ENCODE data around the gene CLRN3. TPM values are rescaled to one million over a fixed set of nuclear protein-coding genes. Genes with fewer than 3 reads are reported as not detected.

CLRN3 gene
- total and polyA plus RNA-seq, 7 donors = 0.03 TPM; not detected in 6

GRCh38 chr10:127851661-127852194, 41.0 kb downstream of the CLRN3 start:
- ATAC-seq = no peak
- no peak for TF ChIP-seq CTCF (IDR thresholded peaks at IDR 0.05)
- intact Hi-C loops (cut with DNase I) = loop anchor here in 1 of 2 donors (10.0 kb wide), 1 partner anchor 137 kb away; no protein-coding TSS in a partner anchor
- H3K27me3 ChIP-seq (ENCODE audit: insufficient read depth in 3 of 3, low read length in 2 of 3) = peaks cover 0 to 5% (median 4%) of the 10 kb centered on the region in 3 donors
- H3K27ac ChIP-seq = no peak overlapping the region
- no peak overlapping the region for H3K4me3 ChIP-seq
- H3K9me3 ChIP-seq = no peaks in the 10 kb centered on the region
- H3K36me3 ChIP-seq (ENCODE audit: insufficient read depth in 1 of 2, low read depth in 1 of 2) = no peaks in the 10 kb centered on the region
- H3K4me1 ChIP-seq = no peaks in the 10 kb centered on the region
- DNase-seq = no peak
- WGBS, 3 donors = 66 to 78% (median 74%) methylated on average over 14 of the region's 14 CpGs

DNA sequence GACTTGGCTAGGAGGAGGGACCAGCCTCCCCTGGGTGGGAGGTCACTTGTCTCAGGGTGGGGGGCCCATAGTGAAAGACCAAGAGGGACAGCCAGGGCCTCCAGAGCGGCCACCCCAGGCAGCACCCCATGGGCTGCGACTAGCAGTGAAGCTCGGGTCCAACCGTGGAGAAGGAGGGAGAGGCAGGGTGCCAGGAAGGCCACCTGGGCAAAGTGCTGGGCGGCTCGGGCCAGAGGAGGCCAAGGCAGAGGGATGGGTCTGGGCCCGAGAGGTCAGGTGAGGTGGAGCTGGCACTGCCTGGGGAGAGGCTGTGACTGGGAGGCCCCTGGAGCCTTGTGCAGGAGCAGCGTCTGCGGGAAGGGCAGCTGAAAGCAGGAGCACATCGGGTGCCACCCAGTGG, 41.8 kb downstream of the CLRN3 start:
- DNase-seq = no peak
- no peak for ATAC-seq
- no peak overlapping the region for H3K4me3 ChIP-seq
- H3K9me3 ChIP-seq = no peaks in the 10 kb centered on the region
- peaks cover 0 to 5% (median 4%) of the 10 kb centered on the region in 3 donors for H3K27me3 ChIP-seq (ENCODE audit: insufficient read depth in 3 of 3, low read length in 2 of 3)
- intact Hi-C loops (cut with DNase I) = loop anchor here in 1 of 2 donors (10.0 kb wide), 1 partner anchor 136 kb away; no protein-coding TSS in a partner anchor
- no peaks in the 10 kb centered on the region for H3K4me1 ChIP-seq
- TF ChIP-seq CTCF (IDR thresholded peaks at IDR 0.05) = no peak
- no peak overlapping the region for H3K27ac ChIP-seq
- 66 to 73% (median 67%) methylated on average over 10 of the region's 10 CpGs for WGBS, 3 donors
- H3K36me3 ChIP-seq (ENCODE audit: insufficient read depth in 1 of 2, low read depth in 1 of 2) = no peaks in the 10 kb centered on the region

GRCh38 chr10:127849921-127850320, 42.8 kb downstream of the CLRN3 start:
- intact Hi-C loops (cut with DNase I) = loop anchor here in 1 of 2 donors (10.0 kb wide), 1 partner anchor 135 kb away; no protein-coding TSS in a partner anchor
- DNase-seq (no peak), ATAC-seq (no peak)
- no peaks in the 10 kb centered on the region for H3K36me3 ChIP-seq (ENCODE audit: insufficient read depth in 1 of 2, low read depth in 1 of 2)
- H3K4me3 ChIP-seq = no peak overlapping the region
- H3K9me3 ChIP-seq = no peaks in the 10 kb centered on the region
- H3K4me1 ChIP-seq = no peaks in the 10 kb centered on the region
- H3K27me3 ChIP-seq (ENCODE audit: insufficient read depth in 3 of 3, low read length in 2 of 3) = peaks cover 0 to 5% (median 4%) of the 10 kb centered on the region in 3 donors
- TF ChIP-seq CTCF (IDR thresholded peaks at IDR 0.05) = no peak
- WGBS, 3 donors = 34 to 55% (median 46%) methylated on average over 8 of the region's 8 CpGs
- no peak overlapping the region for H3K27ac ChIP-seq

GRCh38 chr10:127849224-127849623, 43.5 kb downstream of the CLRN3 start:
- Histone ChIP-seq H3K36me3 (ENCODE audit: insufficient read depth in 1 of 2, low read depth in 1 of 2) (no peaks in the 10 kb centered on the region), H3K27ac (no peak overlapping the region), H3K4me1 (no peaks in the 10 kb centered on the region), H3K27me3 (ENCODE audit: insufficient read depth in 3 of 3, low read length in 2 of 3) (peaks cover 0 to 5% (median 4%) of the 10 kb centered on the region in 3 donors), H3K9me3 (no peaks in the 10 kb centered on the region), H3K4me3 (no peak overlapping the region)
- DNase-seq = no peak
- ATAC-seq = no peak
- intact Hi-C loops (cut with DNase I) = no loop called here
- 89 to 98% (median 91%) methylated on average over 7 to 8 of the region's 8 CpGs for WGBS, 3 donors
- TF ChIP-seq CTCF (IDR thresholded peaks at IDR 0.05) = no peak

GRCh38 chr10:127848226-127848625, 44.5 kb downstream of the CLRN3 start:
- 87 to 94% (median 87%) methylated on average over 2 to 6 of the region's 6 CpGs for WGBS, 3 donors
- Histone ChIP-seq H3K27me3 (ENCODE audit: insufficient read depth in 3 of 3, low read length in 2 of 3) (peaks cover 0 to 5% (median 4%) of the 10 kb centered on the region in 3 donors), H3K4me1 (no peaks in the 10 kb centered on the region), H3K27ac (no peak overlapping the region), H3K4me3 (no peak overlapping the region), H3K9me3 (no peaks in the 10 kb centered on the region), H3K36me3 (ENCODE audit: insufficient read depth in 1 of 2, low read depth in 1 of 2) (no peaks in the 10 kb centered on the region)
- intact Hi-C loops (cut with DNase I) = no loop called here
- ATAC-seq (no peak), DNase-seq (no peak)
- TF ChIP-seq CTCF (IDR thresholded peaks at IDR 0.05) = no peak
